ENCODE results near the gene PAPOLA.
"Not testable (repeated sequence)": the region's sequence is repeated elsewhere in the genome, so short reads cannot be mapped to it uniquely, and the experiment has no call there.

PAPOLA gene

DNA sequence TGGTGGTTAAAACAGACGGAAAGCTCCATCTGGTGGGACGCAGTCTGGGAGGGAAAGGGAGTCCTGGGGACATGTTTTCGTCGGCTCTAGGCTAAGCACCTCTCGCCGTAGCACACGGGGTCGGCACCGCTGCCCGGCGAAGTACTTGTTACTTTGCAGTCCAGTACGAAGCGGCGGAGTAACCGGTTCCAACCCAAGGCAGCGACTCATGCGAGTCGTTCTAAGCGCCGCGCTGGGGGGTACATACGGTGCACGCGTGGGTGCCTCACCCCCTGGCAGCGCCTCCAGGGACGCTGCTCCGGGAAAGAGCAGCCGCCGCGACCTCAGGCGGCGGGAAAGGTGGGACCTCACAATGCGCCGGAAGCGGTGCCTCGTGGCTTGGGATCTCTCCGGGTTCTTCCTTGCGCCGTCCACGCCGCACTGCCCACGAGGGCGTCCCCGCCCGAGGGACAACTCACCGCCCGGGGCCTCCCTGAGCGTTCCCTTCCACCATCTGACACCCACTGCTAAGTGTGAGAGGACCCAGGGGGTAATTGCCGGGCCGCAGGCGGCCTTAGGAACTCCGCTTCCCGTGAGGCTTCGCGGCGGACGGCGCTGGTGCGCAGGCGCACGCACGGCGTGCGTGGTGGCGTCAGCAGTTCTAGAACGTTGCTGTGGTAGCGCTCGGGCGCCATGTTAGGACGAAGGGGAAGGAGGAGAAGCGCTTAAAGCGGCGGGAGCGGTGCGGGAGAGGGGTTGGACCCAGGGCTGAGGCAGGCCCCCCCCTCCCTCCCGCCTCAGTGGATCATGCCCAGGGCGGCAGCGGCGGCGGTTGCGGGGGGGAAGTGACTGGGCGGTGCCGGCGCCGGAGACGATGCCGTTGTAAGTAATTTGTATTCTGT, at the start of gene PAPOLA:
Gene PAPOLA, plus strand, starts transcription at position 643 of the 881 bp plus-strand sequence. Its CDS starts 211 bp downstream, at position 854.
- DNase-seq (ENCODE audit: low read depth) = peak; percentile 88

GRCh38 chr14:96452684-96453083, 49.5 kb upstream of the PAPOLA start:
- no peak for DNase-seq (ENCODE audit: low read depth)

DNA sequence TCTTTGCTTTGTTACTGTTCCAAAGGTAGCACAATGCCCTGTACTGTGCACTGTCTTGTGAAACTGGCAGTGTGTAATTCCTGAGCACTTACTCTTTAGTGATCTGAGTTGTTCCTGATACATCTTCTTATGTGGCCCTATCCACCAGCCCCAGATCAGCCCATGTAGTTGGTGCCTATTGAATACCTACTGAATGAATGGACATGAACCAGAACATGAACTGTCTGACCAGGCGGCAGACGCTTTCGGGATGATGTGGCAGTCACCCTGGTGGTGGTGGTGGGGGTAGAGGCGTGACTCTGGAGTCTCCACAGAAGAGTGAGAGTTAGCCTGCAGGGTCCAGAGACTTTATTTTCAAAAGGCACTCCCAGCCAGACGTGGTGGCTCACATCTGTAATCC, 46.6 kb upstream of the PAPOLA start:
- no peak for DNase-seq (ENCODE audit: low read depth)

GRCh38 chr14:96459851-96460250, 42.3 kb upstream of the PAPOLA start:
- DNase-seq (ENCODE audit: low read depth) = no peak

DNA sequence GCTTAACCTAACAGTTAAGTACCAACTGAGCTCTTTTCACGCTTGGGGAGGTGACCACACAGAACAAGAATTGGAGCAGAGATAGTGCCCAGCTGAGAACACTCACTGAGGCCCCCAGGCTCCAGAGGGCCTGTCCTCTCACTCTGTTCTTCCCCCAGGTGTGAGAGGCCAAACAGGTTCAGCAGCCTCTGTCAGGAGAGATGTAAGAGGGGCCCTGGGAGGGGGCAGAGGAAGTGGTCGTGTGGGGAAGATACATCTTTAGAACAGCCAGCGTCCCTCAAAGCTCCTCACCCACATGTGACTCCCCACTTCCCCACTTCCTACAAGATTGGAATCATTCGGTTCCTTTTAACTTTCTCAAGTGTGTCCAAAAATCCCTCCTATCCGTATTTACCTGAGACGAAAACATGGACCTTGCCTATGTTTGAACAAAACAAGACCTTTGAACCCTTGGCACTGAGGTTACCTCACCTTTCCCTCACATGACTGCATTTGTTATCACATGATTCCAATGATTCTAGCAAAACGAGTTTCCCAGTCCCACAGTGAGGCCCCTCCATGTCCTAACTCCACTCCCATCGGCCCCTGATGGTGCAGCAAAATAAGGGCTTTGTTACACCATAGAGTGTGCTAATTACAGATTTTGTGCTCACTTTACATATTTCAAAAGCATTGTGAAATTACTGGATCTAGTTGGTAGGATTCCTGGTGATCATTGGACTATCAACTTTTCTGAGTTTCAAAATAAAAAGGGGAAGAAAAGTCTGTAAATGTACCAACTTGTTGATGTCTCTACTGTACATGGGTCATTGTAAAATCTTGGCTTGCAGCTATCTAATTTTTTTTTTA, 40.0 kb upstream of the PAPOLA start:
- DNase-seq (ENCODE audit: low read depth) = no peak

- DNase-seq (ENCODE audit: low read depth) = no peak
Measured at GRCh38 chr14:96464136-96464535, 38.0 kb upstream of the PAPOLA start.

DNA sequence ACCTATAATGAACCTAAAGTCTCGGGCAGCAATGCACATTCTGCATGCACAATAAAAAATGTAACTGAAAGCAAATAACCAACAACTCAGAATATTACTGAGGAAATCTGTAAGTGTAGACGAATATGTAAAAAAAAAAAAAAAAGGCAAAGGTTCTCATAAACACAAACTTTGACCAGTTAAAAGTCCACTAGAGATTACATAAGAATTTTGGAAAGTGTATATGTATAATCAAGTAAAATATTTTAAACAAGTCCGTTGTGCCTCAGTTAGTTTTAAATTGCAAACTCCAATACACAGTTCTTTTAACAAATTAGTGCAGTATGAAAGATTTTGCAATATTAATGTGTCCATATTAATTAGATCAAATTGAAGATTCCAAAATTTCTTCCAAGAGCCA, 35.3 kb upstream of the PAPOLA start:
- no peak for DNase-seq (ENCODE audit: low read depth)

DNA sequence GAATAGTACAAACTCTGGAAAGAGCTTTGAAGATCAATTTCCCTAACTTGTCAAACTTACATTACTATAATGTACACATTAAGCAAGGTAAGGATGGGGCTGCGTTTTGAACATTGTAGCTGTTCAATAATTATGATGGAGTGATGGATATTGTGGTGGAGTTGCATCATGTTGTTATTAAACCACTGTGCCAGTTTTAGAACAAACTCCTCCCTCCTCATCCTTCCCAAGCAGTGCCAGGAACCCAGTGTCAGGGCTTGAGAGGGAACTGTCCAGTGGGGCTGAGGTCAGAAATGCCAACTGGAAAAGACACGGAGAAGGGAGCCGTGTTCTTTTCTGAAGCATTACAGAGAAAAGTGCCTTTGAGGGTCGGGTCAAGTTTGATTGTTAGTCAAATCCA, 31.9 kb upstream of the PAPOLA start:
- DNase-seq (ENCODE audit: low read depth) = peak; percentile 13

DNA sequence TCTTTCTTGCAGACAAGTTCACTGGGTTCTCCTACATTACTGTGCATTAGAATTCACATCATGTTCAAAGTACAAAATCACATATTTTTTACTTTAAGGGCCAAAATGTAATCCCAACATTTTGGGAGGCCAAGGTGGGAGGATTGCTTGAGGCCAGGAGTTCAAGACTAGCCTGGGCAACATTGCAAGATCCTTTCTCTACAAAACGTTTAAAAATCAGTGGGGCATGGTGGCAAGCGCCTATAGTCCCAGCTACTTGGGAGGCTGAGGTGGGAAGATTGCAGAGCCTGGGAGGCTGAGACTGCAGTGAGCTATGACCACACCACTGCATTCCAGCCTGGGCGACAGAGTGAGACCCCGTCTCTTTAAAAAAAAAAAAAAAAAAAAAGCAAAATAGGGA, 31.2 kb upstream of the PAPOLA start:
- DNase-seq (ENCODE audit: low read depth) = not testable (repeated sequence)

DNA sequence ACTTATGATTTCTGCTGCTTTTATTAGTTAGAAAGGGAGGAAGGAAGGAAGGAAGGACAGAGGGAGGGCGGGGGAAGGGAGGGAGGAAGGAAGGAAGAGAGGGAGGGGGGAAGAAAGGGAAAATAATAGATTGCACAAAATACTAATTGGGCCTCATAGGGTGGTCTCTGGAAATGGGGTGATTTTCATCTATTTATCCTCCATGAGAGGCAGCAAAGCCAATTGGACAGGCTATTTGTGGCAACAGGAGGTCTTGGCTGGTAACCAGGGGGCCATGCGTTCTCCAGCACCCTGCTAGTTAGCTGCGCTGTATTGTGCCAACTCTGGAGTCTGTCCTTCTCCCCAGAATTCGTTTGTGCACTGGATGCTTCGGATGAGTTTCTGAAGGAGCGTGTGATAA, 24.1 kb upstream of the PAPOLA start:
- DNase-seq (ENCODE audit: low read depth) = no peak

DNA sequence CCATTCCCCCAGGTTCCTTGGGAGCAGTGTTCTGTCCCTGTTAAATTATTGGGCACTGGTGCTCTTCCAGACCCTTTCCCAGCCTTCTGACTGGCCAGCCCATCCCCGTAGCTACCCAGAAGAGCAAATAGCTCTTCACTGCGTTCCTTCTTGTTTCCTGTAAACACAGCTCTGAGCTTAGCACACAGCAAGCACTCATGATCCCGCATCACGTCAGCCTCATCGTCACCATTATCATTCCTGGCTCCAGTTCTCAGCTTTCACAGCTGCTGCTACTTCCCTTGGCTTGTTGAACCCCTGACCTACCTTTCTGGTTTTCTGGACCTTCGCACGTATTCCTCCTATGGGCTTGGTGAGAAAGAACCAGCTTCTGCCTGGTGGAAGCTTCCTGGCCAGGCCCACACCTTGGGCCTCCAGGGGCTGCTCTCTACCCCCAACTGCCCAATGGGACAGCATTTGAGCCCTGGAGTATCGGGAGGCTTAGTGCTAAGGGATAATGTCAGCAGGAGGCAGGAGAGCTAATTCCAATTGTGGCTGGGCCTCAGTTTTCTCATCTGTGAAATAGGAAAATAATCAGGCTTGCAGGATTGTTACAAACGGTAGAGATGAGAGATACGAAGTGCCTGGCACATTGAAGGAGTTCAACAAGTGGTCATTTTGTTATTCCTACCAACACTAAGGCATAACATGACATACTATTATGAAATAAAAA, 22.6 kb upstream of the PAPOLA start:
- DNase-seq (ENCODE audit: low read depth) = no peak

- no peak for DNase-seq (ENCODE audit: low read depth)
Measured at GRCh38 chr14:96481731-96482314, 20.4 kb upstream of the PAPOLA start.

GRCh38 chr14:96482986-96483385, 19.2 kb upstream of the PAPOLA start:
- DNase-seq (ENCODE audit: low read depth) = no peak

DNA sequence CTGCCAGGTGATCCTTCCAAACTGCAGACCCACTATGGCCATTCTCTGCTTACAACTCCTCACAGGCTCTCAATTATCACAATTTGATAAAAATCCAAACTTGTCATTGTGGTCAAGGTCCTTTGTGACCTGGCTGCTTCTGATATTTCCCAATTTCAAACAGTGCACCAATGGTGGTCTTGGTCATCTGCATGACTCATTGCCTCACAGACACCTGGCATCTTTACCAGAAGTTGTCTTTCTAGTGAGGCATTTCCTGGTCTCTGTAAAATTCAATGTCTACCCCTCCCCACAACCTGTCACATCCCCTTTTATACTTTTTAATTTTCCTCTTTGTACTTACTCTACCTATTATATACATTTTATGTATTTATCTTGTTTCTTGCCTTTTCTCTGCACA, 17.8 kb upstream of the PAPOLA start:
- DNase-seq (ENCODE audit: low read depth) = no peak

DNA sequence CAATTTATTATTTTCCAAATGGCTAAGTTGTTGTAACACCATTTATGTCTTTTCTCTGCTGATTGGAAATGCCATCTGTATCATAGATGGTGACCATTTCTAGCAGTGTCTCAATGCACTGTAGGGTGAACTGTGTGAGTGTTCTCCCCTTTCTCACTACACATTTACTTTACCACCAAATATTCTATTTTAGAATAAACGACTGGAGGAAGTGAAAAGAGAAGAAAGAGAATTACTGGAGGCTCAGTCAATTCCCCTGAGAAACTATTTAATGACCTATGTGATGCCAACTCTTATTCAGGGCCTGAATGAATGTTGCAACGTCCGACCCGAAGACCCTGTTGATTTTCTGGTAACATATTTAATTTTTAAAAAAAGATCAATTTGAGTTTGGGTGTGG, 15.5 kb upstream of the PAPOLA start:
- no peak for DNase-seq (ENCODE audit: low read depth)

DNA sequence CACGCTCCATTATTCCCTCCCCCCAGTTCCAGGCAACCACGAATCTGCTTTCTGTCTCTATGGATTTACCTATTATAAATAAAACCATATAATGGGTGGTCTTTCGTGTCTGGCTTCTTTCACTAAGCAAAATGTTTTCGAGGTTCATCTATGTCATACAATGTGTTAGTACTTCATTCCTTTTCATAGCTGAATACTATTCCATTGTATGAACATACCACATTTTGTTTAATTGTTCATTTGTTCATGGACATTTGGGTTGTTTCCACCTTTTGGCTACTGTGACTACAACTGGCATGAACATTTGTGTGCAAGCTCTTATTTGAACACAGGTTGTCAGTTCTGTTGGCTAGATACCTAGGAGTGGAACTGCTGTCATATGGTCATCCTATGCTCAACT, 12.9 kb upstream of the PAPOLA start:
- DNase-seq (ENCODE audit: low read depth) = no peak

DNA sequence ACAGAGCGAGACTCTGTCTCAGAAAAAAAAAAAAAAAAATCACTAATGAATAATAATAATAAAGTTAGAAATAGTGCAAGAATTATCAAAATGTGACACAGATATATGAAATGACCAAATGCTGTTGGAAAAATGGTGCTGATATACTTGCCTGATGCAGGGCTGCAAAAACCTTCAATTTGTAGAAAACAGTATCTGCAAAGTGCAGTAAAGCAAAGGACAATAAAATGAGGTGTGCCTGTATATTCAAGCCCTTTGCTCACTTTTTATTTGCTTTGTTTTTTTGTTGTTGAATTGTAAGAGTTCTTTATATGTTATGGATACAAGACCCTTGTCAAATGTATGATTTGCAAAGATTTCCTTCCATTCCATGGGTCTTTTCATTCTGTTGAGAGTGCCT, 9.0 kb upstream of the PAPOLA start:
- no peak for DNase-seq (ENCODE audit: low read depth)

DNA sequence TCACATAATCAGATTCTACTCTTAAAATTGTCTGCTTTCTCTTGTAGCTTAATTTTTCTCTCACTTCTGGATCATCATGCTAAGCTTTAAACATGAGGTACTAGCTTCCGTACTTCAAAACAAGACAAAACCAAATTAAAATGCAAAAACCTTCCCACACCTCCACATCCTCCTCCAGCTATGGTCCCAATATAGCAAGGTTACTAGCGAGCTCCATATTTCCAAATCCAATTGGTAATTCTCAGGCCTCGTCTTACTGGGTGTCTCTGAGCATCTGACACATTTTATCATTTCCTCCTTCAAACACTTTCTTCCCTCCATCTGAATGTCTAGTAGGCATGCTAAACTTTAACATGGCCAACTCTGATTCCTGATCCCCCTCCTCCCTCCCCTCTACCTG, 7.9 kb upstream of the PAPOLA start:
- no peak for DNase-seq (ENCODE audit: low read depth)

- no peak for DNase-seq (ENCODE audit: low read depth)
Measured at GRCh38 chr14:96497087-96497486, 5.1 kb upstream of the PAPOLA start.

GRCh38 chr14:96497586-96497985, 4.6 kb upstream of the PAPOLA start:
- no peak for DNase-seq (ENCODE audit: low read depth)

GRCh38 chr14:96501217-96501739, 904 bp upstream of the PAPOLA start:
- no peak for DNase-seq (ENCODE audit: low read depth)

Measured in fibroblast of the conjunctiva (primary cell).